A549 (cell line): ENCODE data around the gene CACNA2D2.

Source experiments
- CHD4 ChIP-seq: fragments of 200-600 bp; sonication (generic); IDR thresholded peaks from 2 replicates; pipeline ENCODE4 v1.6.1; 2016; ENCODE audit warnings: antibody characterized with exemption, mild to moderate bottlenecking, borderline replicate concordance
- EP300 ChIP-seq, 2 experiments: fragments of >200 bp; sonication (Bioruptor Twin); formaldehyde crosslinking; IDR thresholded peaks; 2 replicates in 1 of 2; 3 replicates in 1 of 2; pipeline ENCODE4 v1.6.1; 2016 to 2017
- HOXA7 ChIP-seq: fragments of 250-450 bp; sonication (Bioruptor Pico); IDR thresholded peaks from 2 replicates; pipeline ENCODE4 v1.5.0; 2020; ENCODE audit warnings: mild to moderate bottlenecking, moderate library complexity
- MAZ ChIP-seq: fragments of 150-350 bp; IDR thresholded peaks from 2 replicates; pipeline ENCODE4 v1.6.1; 2014; ENCODE audit warnings: antibody characterized with exemption, low read depth, low read length, borderline replicate concordance
- NR3C1 ChIP-seq: fragments of >200 bp; sonication (Bioruptor Twin); formaldehyde crosslinking; IDR thresholded peaks from 3 replicates; pipeline ENCODE4 v1.6.1; 2017
- POLR2A ChIP-seq: IDR thresholded peaks from 2 replicates; pipeline ENCODE4 v1.6.1; 2012; ENCODE audit warnings: mild to moderate bottlenecking, low read length
- SREBF2 ChIP-seq: fragments of 450-650 bp; IDR thresholded peaks from 2 replicates; pipeline ENCODE4 v1.6.1; 2014; ENCODE audit warnings: mild to moderate bottlenecking, moderate library complexity
- TP53 ChIP-seq: fragments of 250-450 bp; sonication (Bioruptor Pico); IDR thresholded peaks from 2 replicates; pipeline ENCODE4 v1.5.0; 2021; ENCODE audit warnings: mild to moderate bottlenecking, moderate library complexity
- ZC3H11A ChIP-seq: fragments of 450-650 bp; IDR thresholded peaks from 2 replicates; pipeline ENCODE4 v1.6.1; 2014; ENCODE audit warnings: antibody characterized with exemption, mild to moderate bottlenecking
- TF ChIP-seq, protein P1 (sequence below): fragments of >200 bp; sonication (Bioruptor Twin); formaldehyde crosslinking; IDR thresholded peaks from 3 replicates; pipeline ENCODE4 v1.5.1; 2016
- TF ChIP-seq, protein P2 (sequence below): fragments of 200-600 bp; sonication (generic); IDR thresholded peaks from 2 replicates; pipeline ENCODE4 v1.6.1; 2016; ENCODE audit warnings: antibody characterized with exemption, mild to moderate bottlenecking, moderate library complexity
- TF ChIP-seq, protein P3 (sequence below): fragments of 150-350 bp; IDR thresholded peaks from 2 replicates; pipeline ENCODE4 v1.6.1; 2014; ENCODE audit warnings: low read depth, mild to moderate bottlenecking, low read length
- TF ChIP-seq, protein P4 (sequence below): fragments of 450-650 bp; IDR thresholded peaks from 2 replicates; pipeline ENCODE4 v1.6.1; 2014; ENCODE audit warnings: antibody characterized with exemption

DNA sequence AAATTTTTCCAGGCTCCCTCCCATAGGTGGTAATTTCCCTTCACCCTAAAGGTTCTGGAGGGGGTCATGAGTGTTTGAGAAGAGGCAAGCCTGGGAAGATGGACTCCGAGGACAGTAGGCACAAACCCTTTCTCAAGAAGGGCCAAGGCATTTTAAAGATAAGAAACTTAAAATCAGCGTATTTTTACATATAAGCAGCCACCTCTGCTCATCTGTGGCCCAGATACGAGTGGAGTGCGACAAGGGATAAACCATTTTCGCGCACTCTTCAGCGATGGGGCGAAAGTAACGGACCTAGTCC, 163.3 kb downstream of the CACNA2D2 start:
- TF ChIP-seq HOXA7 (CRISPR knock-in tag) (no peak), CHD4 (no peak), TP53 (CRISPR knock-in tag) (no peak), NR3C1 (no peak), SREBF2 (no peak), ZC3H11A (no peak), MAZ (no peak), EP300 (IDR thresholded peaks at IDR 0.05) (no peak), POLR2A (no peak)
- TF ChIP-seq, protein P1, sequence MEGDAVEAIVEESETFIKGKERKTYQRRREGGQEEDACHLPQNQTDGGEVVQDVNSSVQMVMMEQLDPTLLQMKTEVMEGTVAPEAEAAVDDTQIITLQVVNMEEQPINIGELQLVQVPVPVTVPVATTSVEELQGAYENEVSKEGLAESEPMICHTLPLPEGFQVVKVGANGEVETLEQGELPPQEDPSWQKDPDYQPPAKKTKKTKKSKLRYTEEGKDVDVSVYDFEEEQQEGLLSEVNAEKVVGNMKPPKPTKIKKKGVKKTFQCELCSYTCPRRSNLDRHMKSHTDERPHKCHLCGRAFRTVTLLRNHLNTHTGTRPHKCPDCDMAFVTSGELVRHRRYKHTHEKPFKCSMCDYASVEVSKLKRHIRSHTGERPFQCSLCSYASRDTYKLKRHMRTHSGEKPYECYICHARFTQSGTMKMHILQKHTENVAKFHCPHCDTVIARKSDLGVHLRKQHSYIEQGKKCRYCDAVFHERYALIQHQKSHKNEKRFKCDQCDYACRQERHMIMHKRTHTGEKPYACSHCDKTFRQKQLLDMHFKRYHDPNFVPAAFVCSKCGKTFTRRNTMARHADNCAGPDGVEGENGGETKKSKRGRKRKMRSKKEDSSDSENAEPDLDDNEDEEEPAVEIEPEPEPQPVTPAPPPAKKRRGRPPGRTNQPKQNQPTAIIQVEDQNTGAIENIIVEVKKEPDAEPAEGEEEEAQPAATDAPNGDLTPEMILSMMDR, result no peak
- TF ChIP-seq, protein P2, sequence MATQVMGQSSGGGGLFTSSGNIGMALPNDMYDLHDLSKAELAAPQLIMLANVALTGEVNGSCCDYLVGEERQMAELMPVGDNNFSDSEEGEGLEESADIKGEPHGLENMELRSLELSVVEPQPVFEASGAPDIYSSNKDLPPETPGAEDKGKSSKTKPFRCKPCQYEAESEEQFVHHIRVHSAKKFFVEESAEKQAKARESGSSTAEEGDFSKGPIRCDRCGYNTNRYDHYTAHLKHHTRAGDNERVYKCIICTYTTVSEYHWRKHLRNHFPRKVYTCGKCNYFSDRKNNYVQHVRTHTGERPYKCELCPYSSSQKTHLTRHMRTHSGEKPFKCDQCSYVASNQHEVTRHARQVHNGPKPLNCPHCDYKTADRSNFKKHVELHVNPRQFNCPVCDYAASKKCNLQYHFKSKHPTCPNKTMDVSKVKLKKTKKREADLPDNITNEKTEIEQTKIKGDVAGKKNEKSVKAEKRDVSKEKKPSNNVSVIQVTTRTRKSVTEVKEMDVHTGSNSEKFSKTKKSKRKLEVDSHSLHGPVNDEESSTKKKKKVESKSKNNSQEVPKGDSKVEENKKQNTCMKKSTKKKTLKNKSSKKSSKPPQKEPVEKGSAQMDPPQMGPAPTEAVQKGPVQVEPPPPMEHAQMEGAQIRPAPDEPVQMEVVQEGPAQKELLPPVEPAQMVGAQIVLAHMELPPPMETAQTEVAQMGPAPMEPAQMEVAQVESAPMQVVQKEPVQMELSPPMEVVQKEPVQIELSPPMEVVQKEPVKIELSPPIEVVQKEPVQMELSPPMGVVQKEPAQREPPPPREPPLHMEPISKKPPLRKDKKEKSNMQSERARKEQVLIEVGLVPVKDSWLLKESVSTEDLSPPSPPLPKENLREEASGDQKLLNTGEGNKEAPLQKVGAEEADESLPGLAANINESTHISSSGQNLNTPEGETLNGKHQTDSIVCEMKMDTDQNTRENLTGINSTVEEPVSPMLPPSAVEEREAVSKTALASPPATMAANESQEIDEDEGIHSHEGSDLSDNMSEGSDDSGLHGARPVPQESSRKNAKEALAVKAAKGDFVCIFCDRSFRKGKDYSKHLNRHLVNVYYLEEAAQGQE, result no peak
- TF ChIP-seq, protein P3, sequence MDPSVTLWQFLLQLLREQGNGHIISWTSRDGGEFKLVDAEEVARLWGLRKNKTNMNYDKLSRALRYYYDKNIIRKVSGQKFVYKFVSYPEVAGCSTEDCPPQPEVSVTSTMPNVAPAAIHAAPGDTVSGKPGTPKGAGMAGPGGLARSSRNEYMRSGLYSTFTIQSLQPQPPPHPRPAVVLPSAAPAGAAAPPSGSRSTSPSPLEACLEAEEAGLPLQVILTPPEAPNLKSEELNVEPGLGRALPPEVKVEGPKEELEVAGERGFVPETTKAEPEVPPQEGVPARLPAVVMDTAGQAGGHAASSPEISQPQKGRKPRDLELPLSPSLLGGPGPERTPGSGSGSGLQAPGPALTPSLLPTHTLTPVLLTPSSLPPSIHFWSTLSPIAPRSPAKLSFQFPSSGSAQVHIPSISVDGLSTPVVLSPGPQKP, result no peak
- TF ChIP-seq, protein P4, sequence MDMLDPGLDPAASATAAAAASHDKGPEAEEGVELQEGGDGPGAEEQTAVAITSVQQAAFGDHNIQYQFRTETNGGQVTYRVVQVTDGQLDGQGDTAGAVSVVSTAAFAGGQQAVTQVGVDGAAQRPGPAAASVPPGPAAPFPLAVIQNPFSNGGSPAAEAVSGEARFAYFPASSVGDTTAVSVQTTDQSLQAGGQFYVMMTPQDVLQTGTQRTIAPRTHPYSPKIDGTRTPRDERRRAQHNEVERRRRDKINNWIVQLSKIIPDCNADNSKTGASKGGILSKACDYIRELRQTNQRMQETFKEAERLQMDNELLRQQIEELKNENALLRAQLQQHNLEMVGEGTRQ, result no peak
